ENCODE measurements around the gene LTB4R2. TPM values are rescaled to one million over a fixed set of nuclear protein-coding genes. Genes with fewer than 3 reads are reported as not detected.
"Not testable (repeated sequence)": the region's sequence is repeated elsewhere in the genome, so short reads cannot be mapped to it uniquely, and the experiment has no call there.

LTB4R2 gene
- polyA plus RNA-seq, 1 experiment: 1.6 TPM

DNA sequence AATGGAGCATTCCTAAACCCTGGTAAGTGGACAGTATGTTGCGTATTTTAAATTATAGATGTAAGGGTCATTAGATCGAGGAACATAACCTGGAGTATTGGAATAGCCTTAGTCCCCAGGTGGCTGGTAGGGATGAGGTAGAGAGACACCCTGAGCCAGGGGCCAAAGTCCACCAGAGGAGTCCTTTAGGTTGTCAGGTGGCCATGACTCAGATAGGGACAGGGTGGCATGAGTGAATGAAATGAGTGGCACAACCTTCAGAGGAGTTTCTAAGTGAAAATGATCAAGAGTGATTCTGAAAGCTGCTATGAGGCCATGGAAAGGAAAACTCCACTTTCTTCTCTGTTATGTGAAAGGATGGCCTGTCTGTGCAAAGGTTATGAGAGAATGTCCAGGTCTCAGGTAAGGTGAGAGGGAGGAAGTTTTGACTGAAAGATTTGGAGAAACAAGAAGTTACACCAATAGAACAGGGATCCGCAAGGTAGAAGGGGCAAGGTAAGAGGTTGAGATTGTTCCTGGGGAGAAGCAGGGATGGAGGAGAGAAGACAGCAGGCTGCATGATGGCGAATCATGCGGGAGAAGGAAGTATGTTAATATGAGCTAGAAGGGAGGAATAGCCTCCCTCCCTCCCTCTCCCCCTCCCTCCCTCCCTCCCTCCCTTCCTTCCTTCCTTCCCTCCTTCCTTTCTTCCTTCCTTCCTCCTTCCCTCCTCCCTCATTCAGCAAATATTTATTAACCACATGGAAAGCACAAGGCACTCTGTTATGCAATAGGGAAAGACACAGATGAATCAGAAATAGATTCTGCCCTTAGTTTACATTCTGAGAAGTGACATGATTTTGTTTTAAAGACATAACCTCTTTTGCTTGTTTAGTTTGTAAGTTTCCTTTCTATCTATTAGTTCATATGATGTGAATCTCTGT lies 43.9 kb downstream of the LTB4R2 start:
- H3K27me3 ChIP-seq (ENCODE audit: control insufficient read depth, insufficient read depth, low read length): peaks cover 6% of the 10 kb centered on the region; the same call in 1 of the 2 replicates
- H3K36me3 ChIP-seq (ENCODE audit: control insufficient read depth, insufficient read depth, low read length): no peaks in the 10 kb centered on the region
- POLR2A ChIA-PET: no interaction called here

DNA sequence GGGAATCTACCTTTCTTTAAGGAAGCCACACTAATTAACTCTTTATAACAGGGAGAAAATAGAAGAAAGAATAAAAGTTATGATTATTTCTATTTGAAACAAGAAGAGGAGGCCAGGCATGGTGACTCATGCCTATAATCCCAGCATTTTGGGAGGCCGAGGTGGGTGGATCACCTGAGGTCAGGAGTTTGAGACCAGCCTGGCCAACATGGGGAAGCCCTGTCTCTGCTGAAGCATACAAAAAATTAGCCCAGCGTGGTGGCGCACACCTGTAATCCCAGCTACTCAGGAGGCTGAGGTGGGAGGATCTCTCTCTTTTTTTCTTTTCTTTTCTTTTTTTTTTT lies 44.5 kb downstream of the LTB4R2 start:
- H3K36me3 ChIP-seq (ENCODE audit: control insufficient read depth, insufficient read depth, low read length); POLR2A ChIA-PET; CTCF ChIA-PET: not testable (repeated sequence)

More for the DNA sequence above, 43.9 kb downstream of the LTB4R2 start:
- DNase-seq (ENCODE audit: low read depth): no peak
- H3K4me3 ChIP-seq (ENCODE audit: low read depth, low read length): no peak overlapping the region
- TF ChIP-seq, protein P1, sequence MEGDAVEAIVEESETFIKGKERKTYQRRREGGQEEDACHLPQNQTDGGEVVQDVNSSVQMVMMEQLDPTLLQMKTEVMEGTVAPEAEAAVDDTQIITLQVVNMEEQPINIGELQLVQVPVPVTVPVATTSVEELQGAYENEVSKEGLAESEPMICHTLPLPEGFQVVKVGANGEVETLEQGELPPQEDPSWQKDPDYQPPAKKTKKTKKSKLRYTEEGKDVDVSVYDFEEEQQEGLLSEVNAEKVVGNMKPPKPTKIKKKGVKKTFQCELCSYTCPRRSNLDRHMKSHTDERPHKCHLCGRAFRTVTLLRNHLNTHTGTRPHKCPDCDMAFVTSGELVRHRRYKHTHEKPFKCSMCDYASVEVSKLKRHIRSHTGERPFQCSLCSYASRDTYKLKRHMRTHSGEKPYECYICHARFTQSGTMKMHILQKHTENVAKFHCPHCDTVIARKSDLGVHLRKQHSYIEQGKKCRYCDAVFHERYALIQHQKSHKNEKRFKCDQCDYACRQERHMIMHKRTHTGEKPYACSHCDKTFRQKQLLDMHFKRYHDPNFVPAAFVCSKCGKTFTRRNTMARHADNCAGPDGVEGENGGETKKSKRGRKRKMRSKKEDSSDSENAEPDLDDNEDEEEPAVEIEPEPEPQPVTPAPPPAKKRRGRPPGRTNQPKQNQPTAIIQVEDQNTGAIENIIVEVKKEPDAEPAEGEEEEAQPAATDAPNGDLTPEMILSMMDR (IDR thresholded peaks at IDR 0.05; ENCODE audit: insufficient read depth, low read depth, low read length): no peak
- CTCF ChIA-PET: interaction anchor here (1.0 kb wide), 1 partner anchor 20 kb away, joined by 3 read pairs; no protein-coding TSS in a partner anchor

GRCh38 chr14:24355009-24355408 lies 45.1 kb downstream of the LTB4R2 start:
- DNase-seq (ENCODE audit: low read depth): no peak
- CTCF ChIA-PET: no interaction called here
- no peak overlapping the region for H3K4me3 ChIP-seq (ENCODE audit: low read depth, low read length)
- TF ChIP-seq, protein P1 (IDR thresholded peaks at IDR 0.05; ENCODE audit: insufficient read depth, low read depth, low read length): no peak
- no peaks in the 10 kb centered on the region for H3K36me3 ChIP-seq (ENCODE audit: control insufficient read depth, insufficient read depth, low read length)
- POLR2A ChIA-PET: no interaction called here
- peaks cover 2% of the 10 kb centered on the region; the same call in 1 of the 2 replicates for H3K27me3 ChIP-seq (ENCODE audit: control insufficient read depth, insufficient read depth, low read length)

More for the DNA sequence above, 44.5 kb downstream of the LTB4R2 start:
- DNase-seq (ENCODE audit: low read depth); H3K27me3 ChIP-seq (ENCODE audit: control insufficient read depth, insufficient read depth, low read length); H3K4me3 ChIP-seq (ENCODE audit: low read depth, low read length): not testable (repeated sequence)

GRCh38 chr14:24356208-24356607 lies 46.3 kb downstream of the LTB4R2 start:
- DNase-seq (ENCODE audit: low read depth): no peak
- no peaks in the 10 kb centered on the region for H3K27me3 ChIP-seq (ENCODE audit: control insufficient read depth, insufficient read depth, low read length)
- ChIA-PET CTCF (interaction anchor here (0.6 to 1.9 kb wide), 3 partner anchors 10 to 57 kb away, joined by 3 to 10 read pairs (median 4); partner anchors contain the start of genes DHRS1 and NOP9), POLR2A (no interaction called here)
- no peak overlapping the region for H3K4me3 ChIP-seq (ENCODE audit: low read depth, low read length)
- TF ChIP-seq, protein P1 (IDR thresholded peaks at IDR 0.05; ENCODE audit: insufficient read depth, low read depth, low read length): no peak
- H3K36me3 ChIP-seq (ENCODE audit: control insufficient read depth, insufficient read depth, low read length): no peaks in the 10 kb centered on the region

GRCh38 chr14:24360281-24360680 lies 50.3 kb downstream of the LTB4R2 start:
- no peak for DNase-seq (ENCODE audit: low read depth)
- no peaks in the 10 kb centered on the region for H3K36me3 ChIP-seq (ENCODE audit: control insufficient read depth, insufficient read depth, low read length)
- no peak overlapping the region for H3K4me3 ChIP-seq (ENCODE audit: low read depth, low read length)
- TF ChIP-seq, protein P1 (IDR thresholded peaks at IDR 0.05; ENCODE audit: insufficient read depth, low read depth, low read length): no peak
- ChIA-PET POLR2A (no interaction called here), CTCF (interaction anchor here (1.1 to 6.4 kb wide), 4 partner anchors 16 to 70 kb away, joined by 3 to 49 read pairs (median 20); partner anchors contain the start of genes ADCY4, CBLN3 and KHNYN)
- no peaks in the 10 kb centered on the region for H3K27me3 ChIP-seq (ENCODE audit: control insufficient read depth, insufficient read depth, low read length)

All from BJ (cell line).